GM23338 (cell line): ENCODE data around the gene DMRTB1. TPM values are rescaled to one million over a fixed set of nuclear protein-coding genes. Genes with fewer than 3 reads are reported as not detected.

Experiments
- ATAC-seq: fragments of 200-7000 bp; cut with Tn5 transposase; 3 replicates; pipeline ENCODE4 v1.9.1; 2020
- DNase-seq: peaks from one replicate; pipeline ENCODE4 v3.0.0-alpha.2; 2015; ENCODE audit warnings: low spot score
- H2AFZ ChIP-seq: fragments of 200-600 bp; sonication (generic); 2 replicates; pipeline ENCODE4 v1.8.0; 2016; ENCODE audit warnings: antibody characterized with exemption, mild to moderate bottlenecking, moderate library complexity
- H3F3A ChIP-seq: fragments of 200-600 bp; sonication (generic); replicated peaks from 2 replicates; pipeline ENCODE4 v1.8.0; 2017; ENCODE audit warnings: antibody characterized with exemption, mixed run types, low read depth
- H3K27ac ChIP-seq: fragments of 200-600 bp; sonication (generic); 2 replicates; pipeline ENCODE4 v1.6.1; 2016; ENCODE audit warnings: low read depth
- H3K27me3 ChIP-seq: fragments of 200-600 bp; sonication (generic); 2 replicates; pipeline ENCODE4 v1.8.0; 2016; ENCODE audit warnings: mild to moderate bottlenecking, mixed run types, moderate library complexity; ENCODE audit not compliant: insufficient read depth
- H3K36me3 ChIP-seq: fragments of 200-600 bp; sonication (generic); 2 replicates; pipeline ENCODE4 v1.8.0; 2016; ENCODE audit warnings: mild to moderate bottlenecking; ENCODE audit not compliant: insufficient read depth
- H3K4me1 ChIP-seq: fragments of 200-600 bp; sonication (generic); 2 replicates; pipeline ENCODE4 v1.8.0; 2016; ENCODE audit warnings: mild to moderate bottlenecking, moderate library complexity; ENCODE audit not compliant: insufficient read depth
- H3K4me2 ChIP-seq: fragments of 200-600 bp; sonication (generic); 2 replicates; pipeline ENCODE4 v1.7.1; 2017; ENCODE audit warnings: mixed run types
- H3K4me3 ChIP-seq: fragments of 200-600 bp; sonication (generic); 2 replicates; pipeline ENCODE4 v1.6.1; 2016; ENCODE audit warnings: mixed run types
- H3K79me2 ChIP-seq: fragments of 200-600 bp; sonication (generic); replicated peaks from 2 replicates; pipeline ENCODE4 v1.8.0; 2017; ENCODE audit warnings: mild to moderate bottlenecking; ENCODE audit not compliant: insufficient read depth
- H3K9me2 ChIP-seq: fragments of 200-600 bp; sonication (generic); 2 replicates; pipeline ENCODE4 v1.8.0; 2017; ENCODE audit not compliant: insufficient read depth
- H4K20me1 ChIP-seq: fragments of 200-600 bp; sonication (generic); replicated peaks from 2 replicates; pipeline ENCODE4 v1.8.0; 2017; ENCODE audit warnings: mild to moderate bottlenecking; ENCODE audit not compliant: insufficient read depth
- H3K27ac Mint-ChIP-seq: 2 replicates; pipeline ENCODE4 v1.8.0; 2020; ENCODE audit warnings: inconsistent platforms, mild to moderate bottlenecking, moderate library complexity, mixed read lengths
- H3K27me3 Mint-ChIP-seq: 3 replicates; pipeline ENCODE4 v1.8.0; 2022; ENCODE audit warnings: low read depth, mild to moderate bottlenecking, moderate library complexity, mixed read lengths, inconsistent platforms; ENCODE audit not compliant: insufficient read depth, poor library complexity
- H3K36me3 Mint-ChIP-seq: 3 replicates; pipeline ENCODE4 v1.8.0; 2021; ENCODE audit warnings: low read depth, mild to moderate bottlenecking, inconsistent platforms, moderate library complexity, mixed read lengths
- H3K4me1 Mint-ChIP-seq: 3 replicates; pipeline ENCODE4 v1.8.0; 2020; ENCODE audit warnings: mild to moderate bottlenecking, inconsistent platforms, mixed read lengths
- H3K4me3 Mint-ChIP-seq: 3 replicates; pipeline ENCODE4 v1.8.0; 2021; ENCODE audit warnings: moderate library complexity, mild to moderate bottlenecking, inconsistent platforms, mixed read lengths
- H3K9me3 Mint-ChIP-seq: 3 replicates; pipeline ENCODE4 v1.8.0; 2020; ENCODE audit warnings: moderate library complexity, mild to moderate bottlenecking, inconsistent platforms, mixed read lengths
- CREB1 ChIP-seq: fragments of 250-450 bp; sonication (Bioruptor Pico); IDR thresholded peaks from 2 replicates; pipeline ENCODE4 v1.5.0; 2020; ENCODE audit warnings: low read depth, mild to moderate bottlenecking, moderate library complexity
- EZH2 ChIP-seq: fragments of 200-600 bp; sonication (generic); IDR thresholded peaks from one replicate; pipeline ENCODE4 v1.8.0; 2017; ENCODE audit warnings: antibody characterized with exemption, mild to moderate bottlenecking, low read depth; ENCODE audit not compliant: unreplicated experiment
- EZH2phosphoT487 ChIP-seq: fragments of 200-600 bp; sonication (generic); IDR thresholded peaks from one replicate; pipeline ENCODE4 v1.8.1; 2018; ENCODE audit warnings: antibody characterized with exemption; ENCODE audit not compliant: unreplicated experiment
- JUNB ChIP-seq: IDR thresholded peaks from one replicate; pipeline ENCODE4 v1.6.1; 2016; ENCODE audit warnings: antibody characterized with exemption; ENCODE audit not compliant: unreplicated experiment
- NANOG ChIP-seq: IDR thresholded peaks from 2 replicates; pipeline ENCODE4 v1.6.1; 2016; ENCODE audit warnings: antibody characterized with exemption, borderline replicate concordance
- POLR2AphosphoS5 ChIP-seq: IDR thresholded peaks from 2 replicates; pipeline ENCODE4 v1.6.1; 2016; ENCODE audit warnings: antibody characterized with exemption, low read depth
- STAT1 ChIP-seq: IDR thresholded peaks from one replicate; pipeline ENCODE4 v1.6.1; 2016; ENCODE audit warnings: antibody characterized with exemption; ENCODE audit not compliant: unreplicated experiment
- ZNF114 ChIP-seq: fragments of 250-450 bp; sonication (Bioruptor Pico); IDR thresholded peaks from 2 replicates; pipeline ENCODE4 v1.5.0; 2020; ENCODE audit warnings: mild to moderate bottlenecking, moderate library complexity
- ZNF331 ChIP-seq: fragments of 250-450 bp; sonication (Bioruptor Pico); IDR thresholded peaks from 2 replicates; pipeline ENCODE4 v1.5.0; 2020; ENCODE audit warnings: low read depth, mild to moderate bottlenecking, moderate library complexity
- polyA plus RNA-seq: library from polyadenylated mRNA; unstranded; fragments of >200 nt; fragmentation: Nextera tagmentation; extraction: Ambion mirVana; gene quantifications from 2 replicates; pipeline ENCODE4 v1.2.1, GENCODE V29; 2016
- total RNA-seq: library from RNA; depleted of rRNA; stranded (reverse); fragments of >200 nt; shearing (Covaris generic); gene quantifications from 2 replicates; pipeline ENCODE4 v1.2.3, GENCODE V29; 2014
- TF ChIP-seq, protein P1 (sequence below), 2 experiments: fragments of 200-600 bp in 1 of 2; sonication (generic) in 1 of 2; conservative IDR thresholded peaks; 2 replicates each; pipeline versions ENCODE4 v1.5.1 to v1.6.1; 2016 to 2017; ENCODE audit warnings: antibody characterized with exemption in 2 of 2, low read depth in 2 of 2, mild to moderate bottlenecking in 2 of 2, moderate library complexity in 1 of 2
- TF ChIP-seq, protein P2 (sequence below): fragments of 250-450 bp; sonication (Bioruptor Pico); IDR thresholded peaks from 2 replicates; pipeline ENCODE4 v1.5.0; 2020; ENCODE audit warnings: mild to moderate bottlenecking, moderate library complexity
- TF ChIP-seq, protein P3 (sequence below): IDR thresholded peaks from one replicate; pipeline ENCODE4 v1.6.1; 2018; ENCODE audit warnings: antibody characterized with exemption; ENCODE audit not compliant: unreplicated experiment
- TF ChIP-seq, protein P4 (sequence below): IDR thresholded peaks from 2 replicates; pipeline ENCODE4 v1.6.1; 2016; ENCODE audit warnings: antibody characterized with exemption

Gene DMRTB1
- total and polyA plus RNA-seq, 2 experiments from 2014 or later, result 0.27 to 1.2 TPM

DNA sequence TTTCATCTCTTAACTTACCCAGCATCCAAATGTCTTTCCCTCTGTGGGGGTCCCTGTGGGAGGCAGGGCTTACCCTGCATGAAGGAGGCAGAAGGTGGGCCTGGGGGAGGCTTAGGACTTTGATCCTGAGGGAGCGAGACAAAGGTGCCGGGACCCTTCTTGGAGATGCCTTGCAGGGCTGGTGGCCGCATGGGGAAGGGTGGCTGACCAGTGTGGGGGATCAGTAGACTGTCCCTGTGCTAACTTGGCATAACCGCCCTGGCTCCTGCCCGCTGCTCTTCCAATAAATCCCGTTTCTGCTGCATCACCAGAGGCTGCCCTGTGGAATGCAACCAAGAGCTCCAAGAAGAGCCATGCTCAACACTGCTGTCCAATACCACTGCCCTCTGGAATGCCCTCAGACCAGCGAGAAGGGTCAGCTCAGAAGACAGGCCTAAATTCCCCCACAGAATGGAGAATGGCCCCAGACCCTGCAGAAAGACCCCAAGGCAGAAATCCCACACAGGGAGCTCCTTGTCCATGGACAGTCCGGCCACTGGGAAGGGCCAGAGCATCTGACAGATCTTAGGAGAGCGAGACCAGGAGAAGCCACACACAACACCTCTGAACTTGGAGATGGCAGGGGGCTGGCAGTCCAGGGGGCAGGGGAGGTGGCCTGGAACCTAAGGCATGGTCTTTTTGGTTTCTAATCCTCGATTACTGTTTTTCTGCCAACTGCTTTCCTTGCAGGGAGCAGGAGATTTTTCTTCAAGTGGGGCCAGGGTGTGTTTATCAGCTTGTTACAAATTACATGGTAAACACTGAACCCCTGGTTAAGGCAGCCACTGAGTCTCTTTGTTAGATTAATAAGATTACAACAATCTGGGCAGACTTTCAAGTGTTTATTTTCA is 46.7 kb upstream of the DMRTB1 start:
- Histone ChIP-seq H3K9me2 (no peaks in the 10 kb centered on the region; the same call in 1 of the 2 replicates), H3K4me2 (no peak overlapping the region), H3K27ac (no peak overlapping the region), H3K79me2 (no peaks in the 10 kb centered on the region), H4K20me1 (no peaks in the 10 kb centered on the region), H3K27me3 (no peaks in the 10 kb centered on the region), H3K36me3 (no peaks in the 10 kb centered on the region), H3K4me1 (peaks cover 19% of the 10 kb centered on the region), H2AFZ (no peak overlapping the region), H3K4me3 (no peak overlapping the region), H3F3A (no peaks in the 10 kb centered on the region)
- Mint-ChIP-seq H3K27me3 (peaks cover 15% of the 10 kb centered on the region), H3K27ac (no peak overlapping the region), H3K36me3 (peaks cover 12% of the 10 kb centered on the region; the same call in 2 of the 3 replicates), H3K9me3 (peaks cover 9% of the 10 kb centered on the region; the same call in 1 of the 3 replicates), H3K4me3 (no peak overlapping the region), H3K4me1 (peaks cover 42% of the 10 kb centered on the region)
- TF ChIP-seq EZH2phosphoT487 (no peak), ZNF331 (no peak), STAT1 (no peak), NANOG (no peak), EZH2 (no peak), JUNB (no peak), ZNF114 (CRISPR knock-in tag) (no peak), POLR2AphosphoS5 (no peak), CREB1 (CRISPR knock-in tag) (no peak)
- TF ChIP-seq, protein P1, sequence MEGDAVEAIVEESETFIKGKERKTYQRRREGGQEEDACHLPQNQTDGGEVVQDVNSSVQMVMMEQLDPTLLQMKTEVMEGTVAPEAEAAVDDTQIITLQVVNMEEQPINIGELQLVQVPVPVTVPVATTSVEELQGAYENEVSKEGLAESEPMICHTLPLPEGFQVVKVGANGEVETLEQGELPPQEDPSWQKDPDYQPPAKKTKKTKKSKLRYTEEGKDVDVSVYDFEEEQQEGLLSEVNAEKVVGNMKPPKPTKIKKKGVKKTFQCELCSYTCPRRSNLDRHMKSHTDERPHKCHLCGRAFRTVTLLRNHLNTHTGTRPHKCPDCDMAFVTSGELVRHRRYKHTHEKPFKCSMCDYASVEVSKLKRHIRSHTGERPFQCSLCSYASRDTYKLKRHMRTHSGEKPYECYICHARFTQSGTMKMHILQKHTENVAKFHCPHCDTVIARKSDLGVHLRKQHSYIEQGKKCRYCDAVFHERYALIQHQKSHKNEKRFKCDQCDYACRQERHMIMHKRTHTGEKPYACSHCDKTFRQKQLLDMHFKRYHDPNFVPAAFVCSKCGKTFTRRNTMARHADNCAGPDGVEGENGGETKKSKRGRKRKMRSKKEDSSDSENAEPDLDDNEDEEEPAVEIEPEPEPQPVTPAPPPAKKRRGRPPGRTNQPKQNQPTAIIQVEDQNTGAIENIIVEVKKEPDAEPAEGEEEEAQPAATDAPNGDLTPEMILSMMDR (conservative IDR thresholded peaks at IDR 0.05; ENCODE audit: low read depth in 2 of 2), result no peak
- TF ChIP-seq, protein P2, sequence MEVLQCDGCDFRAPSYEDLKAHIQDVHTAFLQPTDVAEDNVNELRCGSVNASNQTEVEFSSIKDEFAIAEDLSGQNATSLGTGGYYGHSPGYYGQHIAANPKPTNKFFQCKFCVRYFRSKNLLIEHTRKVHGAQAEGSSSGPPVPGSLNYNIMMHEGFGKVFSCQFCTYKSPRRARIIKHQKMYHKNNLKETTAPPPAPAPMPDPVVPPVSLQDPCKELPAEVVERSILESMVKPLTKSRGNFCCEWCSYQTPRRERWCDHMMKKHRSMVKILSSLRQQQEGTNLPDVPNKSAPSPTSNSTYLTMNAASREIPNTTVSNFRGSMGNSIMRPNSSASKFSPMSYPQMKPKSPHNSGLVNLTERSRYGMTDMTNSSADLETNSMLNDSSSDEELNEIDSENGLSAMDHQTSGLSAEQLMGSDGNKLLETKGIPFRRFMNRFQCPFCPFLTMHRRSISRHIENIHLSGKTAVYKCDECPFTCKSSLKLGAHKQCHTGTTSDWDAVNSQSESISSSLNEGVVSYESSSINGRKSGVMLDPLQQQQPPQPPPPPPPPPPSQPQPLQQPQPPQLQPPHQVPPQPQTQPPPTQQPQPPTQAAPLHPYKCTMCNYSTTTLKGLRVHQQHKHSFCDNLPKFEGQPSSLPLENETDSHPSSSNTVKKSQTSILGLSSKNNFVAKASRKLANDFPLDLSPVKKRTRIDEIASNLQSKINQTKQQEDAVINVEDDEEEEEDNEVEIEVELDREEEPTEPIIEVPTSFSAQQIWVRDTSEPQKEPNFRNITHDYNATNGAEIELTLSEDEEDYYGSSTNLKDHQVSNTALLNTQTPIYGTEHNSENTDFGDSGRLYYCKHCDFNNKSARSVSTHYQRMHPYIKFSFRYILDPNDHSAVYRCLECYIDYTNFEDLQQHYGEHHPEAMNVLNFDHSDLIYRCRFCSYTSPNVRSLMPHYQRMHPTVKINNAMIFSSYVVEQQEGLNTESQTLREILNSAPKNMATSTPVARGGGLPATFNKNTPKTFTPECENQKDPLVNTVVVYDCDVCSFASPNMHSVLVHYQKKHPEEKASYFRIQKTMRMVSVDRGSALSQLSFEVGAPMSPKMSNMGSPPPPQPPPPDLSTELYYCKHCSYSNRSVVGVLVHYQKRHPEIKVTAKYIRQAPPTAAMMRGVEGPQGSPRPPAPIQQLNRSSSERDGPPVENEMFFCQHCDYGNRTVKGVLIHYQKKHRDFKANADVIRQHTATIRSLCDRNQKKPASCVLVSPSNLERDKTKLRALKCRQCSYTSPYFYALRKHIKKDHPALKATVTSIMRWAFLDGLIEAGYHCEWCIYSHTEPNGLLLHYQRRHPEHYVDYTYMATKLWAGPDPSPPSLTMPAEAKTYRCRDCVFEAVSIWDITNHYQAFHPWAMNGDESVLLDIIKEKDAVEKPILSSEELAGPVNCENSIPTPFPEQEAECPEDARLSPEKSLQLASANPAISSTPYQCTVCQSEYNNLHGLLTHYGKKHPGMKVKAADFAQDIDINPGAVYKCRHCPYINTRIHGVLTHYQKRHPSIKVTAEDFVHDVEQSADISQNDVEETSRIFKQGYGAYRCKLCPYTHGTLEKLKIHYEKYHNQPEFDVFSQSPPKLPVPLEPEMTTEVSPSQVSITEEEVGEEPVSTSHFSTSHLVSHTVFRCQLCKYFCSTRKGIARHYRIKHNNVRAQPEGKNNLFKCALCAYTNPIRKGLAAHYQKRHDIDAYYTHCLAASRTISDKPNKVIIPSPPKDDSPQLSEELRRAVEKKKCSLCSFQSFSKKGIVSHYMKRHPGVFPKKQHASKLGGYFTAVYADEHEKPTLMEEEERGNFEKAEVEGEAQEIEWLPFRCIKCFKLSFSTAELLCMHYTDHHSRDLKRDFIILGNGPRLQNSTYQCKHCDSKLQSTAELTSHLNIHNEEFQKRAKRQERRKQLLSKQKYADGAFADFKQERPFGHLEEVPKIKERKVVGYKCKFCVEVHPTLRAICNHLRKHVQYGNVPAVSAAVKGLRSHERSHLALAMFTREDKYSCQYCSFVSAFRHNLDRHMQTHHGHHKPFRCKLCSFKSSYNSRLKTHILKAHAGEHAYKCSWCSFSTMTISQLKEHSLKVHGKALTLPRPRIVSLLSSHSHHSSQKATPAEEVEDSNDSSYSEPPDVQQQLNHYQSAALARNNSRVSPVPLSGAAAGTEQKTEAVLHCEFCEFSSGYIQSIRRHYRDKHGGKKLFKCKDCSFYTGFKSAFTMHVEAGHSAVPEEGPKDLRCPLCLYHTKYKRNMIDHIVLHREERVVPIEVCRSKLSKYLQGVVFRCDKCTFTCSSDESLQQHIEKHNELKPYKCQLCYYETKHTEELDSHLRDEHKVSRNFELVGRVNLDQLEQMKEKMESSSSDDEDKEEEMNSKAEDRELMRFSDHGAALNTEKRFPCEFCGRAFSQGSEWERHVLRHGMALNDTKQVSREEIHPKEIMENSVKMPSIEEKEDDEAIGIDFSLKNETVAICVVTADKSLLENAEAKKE, result no peak
- TF ChIP-seq, protein P3, sequence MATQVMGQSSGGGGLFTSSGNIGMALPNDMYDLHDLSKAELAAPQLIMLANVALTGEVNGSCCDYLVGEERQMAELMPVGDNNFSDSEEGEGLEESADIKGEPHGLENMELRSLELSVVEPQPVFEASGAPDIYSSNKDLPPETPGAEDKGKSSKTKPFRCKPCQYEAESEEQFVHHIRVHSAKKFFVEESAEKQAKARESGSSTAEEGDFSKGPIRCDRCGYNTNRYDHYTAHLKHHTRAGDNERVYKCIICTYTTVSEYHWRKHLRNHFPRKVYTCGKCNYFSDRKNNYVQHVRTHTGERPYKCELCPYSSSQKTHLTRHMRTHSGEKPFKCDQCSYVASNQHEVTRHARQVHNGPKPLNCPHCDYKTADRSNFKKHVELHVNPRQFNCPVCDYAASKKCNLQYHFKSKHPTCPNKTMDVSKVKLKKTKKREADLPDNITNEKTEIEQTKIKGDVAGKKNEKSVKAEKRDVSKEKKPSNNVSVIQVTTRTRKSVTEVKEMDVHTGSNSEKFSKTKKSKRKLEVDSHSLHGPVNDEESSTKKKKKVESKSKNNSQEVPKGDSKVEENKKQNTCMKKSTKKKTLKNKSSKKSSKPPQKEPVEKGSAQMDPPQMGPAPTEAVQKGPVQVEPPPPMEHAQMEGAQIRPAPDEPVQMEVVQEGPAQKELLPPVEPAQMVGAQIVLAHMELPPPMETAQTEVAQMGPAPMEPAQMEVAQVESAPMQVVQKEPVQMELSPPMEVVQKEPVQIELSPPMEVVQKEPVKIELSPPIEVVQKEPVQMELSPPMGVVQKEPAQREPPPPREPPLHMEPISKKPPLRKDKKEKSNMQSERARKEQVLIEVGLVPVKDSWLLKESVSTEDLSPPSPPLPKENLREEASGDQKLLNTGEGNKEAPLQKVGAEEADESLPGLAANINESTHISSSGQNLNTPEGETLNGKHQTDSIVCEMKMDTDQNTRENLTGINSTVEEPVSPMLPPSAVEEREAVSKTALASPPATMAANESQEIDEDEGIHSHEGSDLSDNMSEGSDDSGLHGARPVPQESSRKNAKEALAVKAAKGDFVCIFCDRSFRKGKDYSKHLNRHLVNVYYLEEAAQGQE, result no peak
- TF ChIP-seq, protein P4, sequence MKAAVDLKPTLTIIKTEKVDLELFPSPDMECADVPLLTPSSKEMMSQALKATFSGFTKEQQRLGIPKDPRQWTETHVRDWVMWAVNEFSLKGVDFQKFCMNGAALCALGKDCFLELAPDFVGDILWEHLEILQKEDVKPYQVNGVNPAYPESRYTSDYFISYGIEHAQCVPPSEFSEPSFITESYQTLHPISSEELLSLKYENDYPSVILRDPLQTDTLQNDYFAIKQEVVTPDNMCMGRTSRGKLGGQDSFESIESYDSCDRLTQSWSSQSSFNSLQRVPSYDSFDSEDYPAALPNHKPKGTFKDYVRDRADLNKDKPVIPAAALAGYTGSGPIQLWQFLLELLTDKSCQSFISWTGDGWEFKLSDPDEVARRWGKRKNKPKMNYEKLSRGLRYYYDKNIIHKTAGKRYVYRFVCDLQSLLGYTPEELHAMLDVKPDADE, result no peak
- DNase-seq (no peak), ATAC-seq (no peak)
